Astrocyte of the hippocampus (primary cell): Measurements from ENCODE around the gene SLC6A20.
A peak's percentile ranks its signal among the peaks of the same experiment; 100 is the strongest.

ENCODE experiments used
- DNase-seq: peaks from one replicate; pipeline ENCODE4 v3.0.0; 2011; ENCODE audit warnings: low read depth, low spot score

SLC6A20 gene

GRCh38 chr3:45802146-45802545 is 5.8 kb upstream of the SLC6A20 start:
- DNase-seq, result no peak

DNA sequence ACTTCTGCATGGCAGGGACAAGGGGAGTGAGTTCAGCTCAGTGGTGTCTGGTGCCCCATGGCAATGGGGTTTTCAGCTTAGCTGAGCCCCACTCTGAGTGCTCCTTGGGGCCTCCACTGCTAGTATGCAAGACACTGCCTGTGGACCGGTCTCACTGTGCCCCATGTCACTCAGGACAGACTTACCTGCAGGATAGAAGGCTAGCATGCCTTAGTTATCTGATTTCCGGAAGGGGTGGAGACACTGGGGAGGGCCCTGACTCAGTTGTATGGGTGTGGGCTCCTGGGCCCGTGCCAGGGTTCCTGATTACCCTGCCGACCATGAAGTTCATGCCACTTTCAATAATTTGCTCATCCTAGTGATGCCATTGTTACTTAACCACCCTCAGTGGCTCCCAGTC is 4.3 kb upstream of the SLC6A20 start:
- no peak for DNase-seq

DNA sequence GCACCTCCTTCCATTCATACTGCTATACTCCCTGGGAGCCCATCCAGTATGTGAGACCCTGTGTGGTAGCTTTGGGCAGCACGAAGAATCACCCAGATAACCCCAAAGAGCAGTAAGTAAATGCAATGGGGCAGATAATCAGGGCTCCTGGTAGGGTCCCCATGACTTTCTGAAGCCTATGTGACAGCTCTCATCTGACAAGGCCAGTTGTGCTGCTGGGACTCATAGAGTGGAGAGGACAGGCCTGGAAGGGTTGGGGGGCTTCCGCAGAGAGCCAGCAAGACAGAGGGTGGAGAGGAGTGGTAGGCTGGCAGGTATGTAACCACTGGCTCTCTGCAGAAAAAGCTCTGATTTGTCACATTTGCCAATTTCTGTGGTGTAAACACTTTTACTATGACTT is 3.2 kb upstream of the SLC6A20 start:
- DNase-seq, result no peak

GRCh38 chr3:45798034-45798433 is 1.7 kb upstream of the SLC6A20 start:
- no peak for DNase-seq

GRCh38 chr3:45796902-45797637 is 734 bp upstream of the SLC6A20 start:
- DNase-seq, result no peak

- peak; percentile 17 for DNase-seq
Observed at GRCh38 chr3:45795509-45795881, 841 bp downstream of the SLC6A20 start.

- no peak for DNase-seq
Observed at GRCh38 chr3:45794660-45795059, 1.7 kb downstream of the SLC6A20 start.

- DNase-seq, result no peak
Observed at GRCh38 chr3:45794177-45794560, 2.2 kb downstream of the SLC6A20 start.

GRCh38 chr3:45793482-45794176 is 2.7 kb downstream of the SLC6A20 start:
- DNase-seq, result peak; percentile 59

- DNase-seq, result no peak
Observed at GRCh38 chr3:45792516-45793172, 3.7 kb downstream of the SLC6A20 start.

DNA sequence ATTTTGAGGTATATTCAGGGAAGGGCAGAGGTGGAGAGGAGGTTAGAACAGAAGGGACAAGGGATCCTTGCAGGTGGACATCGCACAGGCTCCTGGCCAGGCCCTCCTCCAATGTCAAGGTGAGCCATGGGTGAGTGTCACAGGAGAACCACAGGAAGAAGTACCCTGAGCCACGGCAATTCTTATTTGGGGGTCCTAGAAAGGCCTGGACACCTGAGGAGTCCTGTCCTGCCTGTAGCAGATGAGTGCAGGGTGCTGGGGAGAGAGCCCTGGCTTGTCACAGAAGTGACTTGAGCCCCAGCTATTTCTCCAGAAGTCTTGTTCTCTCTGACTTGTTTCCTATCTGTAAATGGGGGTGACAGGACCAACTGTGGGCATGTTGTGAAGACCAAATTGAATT is 4.3 kb downstream of the SLC6A20 start:
- DNase-seq, result no peak

- no peak for DNase-seq
Observed at GRCh38 chr3:45790596-45790995, 5.7 kb downstream of the SLC6A20 start.

DNA sequence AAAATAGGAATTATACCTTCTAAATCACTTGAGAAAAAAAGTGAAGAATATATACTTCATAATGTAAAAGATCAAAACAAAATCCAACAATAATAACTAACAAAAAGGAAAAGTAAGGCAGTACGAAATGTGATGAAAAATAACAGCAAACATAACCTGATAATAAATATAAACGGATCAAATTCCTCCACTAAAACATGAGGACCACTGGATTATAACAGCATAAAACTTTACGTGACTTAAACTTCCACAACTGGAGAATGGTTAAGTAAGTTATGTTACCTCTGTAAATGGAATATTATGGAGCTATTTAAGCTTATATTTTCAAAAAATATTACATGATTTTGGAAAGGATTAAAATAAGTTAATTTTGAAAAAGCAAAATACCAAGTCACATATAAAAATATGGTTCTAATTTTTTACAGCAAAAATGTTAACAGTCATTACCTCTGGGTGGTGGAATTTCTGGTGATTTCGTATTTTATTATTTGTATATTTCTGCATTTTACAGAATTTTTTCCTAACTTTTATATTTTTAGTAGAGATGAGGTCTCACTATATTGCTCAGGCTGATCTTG is 7.0 kb downstream of the SLC6A20 start:
- no peak for DNase-seq

DNA sequence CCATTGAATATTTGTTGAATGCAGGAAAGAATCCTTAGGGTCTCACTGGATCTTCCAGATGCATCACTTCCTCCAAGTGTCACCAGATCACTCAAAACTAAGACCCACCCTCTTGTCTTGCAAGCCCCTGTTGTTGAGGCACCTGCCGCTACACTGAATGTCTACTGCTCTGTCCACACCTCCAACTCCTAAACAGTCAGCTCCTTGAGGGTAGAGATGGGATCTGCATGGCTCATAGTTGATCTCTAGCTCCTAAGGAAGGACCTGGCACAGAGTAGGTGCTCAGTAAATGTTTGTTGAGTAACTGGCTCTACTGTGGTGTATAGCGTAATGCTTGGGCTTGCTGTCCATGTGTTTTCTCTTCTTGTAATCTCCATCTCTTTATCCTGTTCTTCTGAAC is 8.8 kb downstream of the SLC6A20 start:
- DNase-seq, result no peak

DNA sequence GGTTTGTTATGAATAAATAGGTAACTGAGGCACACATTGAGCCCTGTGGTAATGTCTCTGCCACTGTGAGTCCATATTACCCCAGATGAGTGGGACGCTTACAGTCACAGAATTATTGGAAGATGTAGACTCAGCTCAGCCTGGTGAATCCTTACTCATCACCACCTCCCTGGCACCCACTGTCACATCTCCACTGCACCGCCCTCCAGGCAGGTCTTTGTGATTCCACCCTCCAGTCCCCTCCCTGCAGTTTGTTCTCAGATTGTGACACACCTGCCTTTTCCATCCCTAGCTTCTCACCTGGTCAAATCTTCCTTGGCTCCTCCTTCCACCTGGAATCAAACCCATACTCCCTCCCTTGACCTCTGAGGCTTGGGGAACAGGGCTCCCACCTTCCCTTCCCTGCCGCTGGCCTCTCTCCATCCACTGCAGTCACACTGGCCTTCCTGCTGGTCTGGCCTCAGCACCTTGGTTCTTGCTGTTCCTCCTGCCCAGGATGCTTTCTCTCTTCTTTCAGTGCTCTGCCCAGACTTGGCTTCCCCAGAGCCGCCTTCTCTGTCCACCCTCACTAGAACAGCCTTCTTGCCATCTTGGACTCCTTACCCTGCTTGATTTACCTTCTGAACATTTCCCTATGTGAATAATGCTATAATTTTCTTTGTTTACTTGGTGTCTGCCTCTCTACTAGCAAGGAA is 9.4 kb downstream of the SLC6A20 start:
- no peak for DNase-seq

- DNase-seq, result no peak
Observed at GRCh38 chr3:45785605-45786150, 10.7 kb downstream of the SLC6A20 start.

DNA sequence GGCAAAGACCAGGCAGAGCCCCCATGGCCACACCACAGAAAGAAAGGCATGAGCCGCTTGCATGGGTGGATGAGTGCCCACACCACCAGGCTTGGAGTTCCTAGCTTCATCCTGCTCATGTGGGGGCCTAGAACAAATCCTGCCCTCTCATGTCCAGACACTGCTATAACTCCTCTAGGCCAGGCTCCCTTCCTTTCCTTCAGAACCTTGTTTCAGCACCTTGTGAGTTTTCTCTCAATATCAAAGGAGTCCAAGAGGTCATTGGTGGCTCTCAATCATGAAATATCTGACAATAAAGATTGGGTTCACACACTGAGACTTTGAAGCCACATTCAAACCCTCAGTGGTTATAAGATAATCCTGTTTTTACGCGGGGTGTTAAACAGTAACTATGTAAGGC is 12.7 kb downstream of the SLC6A20 start:
- DNase-seq, result no peak

DNA sequence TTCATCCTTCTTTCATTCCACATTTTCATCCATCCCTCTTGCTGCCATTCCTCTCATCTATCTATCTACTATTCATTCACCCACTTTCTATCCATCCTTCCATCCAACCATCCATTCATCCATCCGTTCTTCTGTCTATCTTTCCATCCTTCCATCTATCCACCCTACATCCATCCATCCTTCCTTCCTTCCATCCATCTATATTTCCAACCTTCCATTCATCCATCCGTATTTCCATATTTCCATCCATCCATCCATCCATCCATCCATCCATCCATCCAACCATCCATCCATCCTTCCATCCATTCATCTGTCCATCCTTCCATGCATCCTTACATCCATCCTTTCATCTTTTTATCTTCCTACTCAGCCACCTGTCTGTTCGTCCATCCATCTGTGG is 14.0 kb downstream of the SLC6A20 start:
- no peak for DNase-seq

GRCh38 chr3:45781841-45782240 is 14.5 kb downstream of the SLC6A20 start:
- no peak for DNase-seq

DNA sequence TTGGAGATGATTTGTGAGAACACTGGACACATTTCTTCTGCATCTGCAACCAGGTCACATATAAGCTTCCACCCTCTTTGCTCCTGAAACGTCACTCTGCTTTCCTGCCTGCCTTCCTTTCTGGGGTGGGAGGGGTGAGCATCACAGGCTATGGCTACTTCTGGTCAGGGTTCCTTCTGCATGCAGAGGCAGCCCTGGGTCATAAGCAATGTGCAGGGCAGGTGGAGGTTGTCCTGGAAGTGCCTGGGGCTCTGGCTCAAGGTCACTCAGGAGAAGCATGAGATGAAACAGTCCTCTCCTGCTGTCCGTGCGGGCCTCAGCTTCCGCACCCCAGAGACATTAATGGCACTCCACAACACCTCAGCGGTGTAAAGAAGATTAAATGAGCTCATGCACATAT is 15.1 kb downstream of the SLC6A20 start:
- no peak for DNase-seq
